Skeletal muscle tissue (tissue), 4 donors: ENCODE data around the gene TRIM15. TPM values are rescaled to one million over a fixed set of nuclear protein-coding genes. Genes with fewer than 3 reads are reported as not detected.
"Not testable (repeated sequence)": the region's sequence is repeated elsewhere in the genome, so short reads cannot be mapped to it uniquely, and the experiment has no call there.

Source experiments
- H3K27ac ChIP-seq: one replicate; pipeline ENCODE4 v1.7.0; 2013; ENCODE audit warnings: mild to moderate bottlenecking, low read depth, low read length, inconsistent platforms
- H3K27me3 ChIP-seq, 3 donors: one replicate each; pipeline ENCODE4 v1.7.0; 2013; ENCODE audit warnings: low read length in 3 of 3; ENCODE audit not compliant: control insufficient read depth in 3 of 3, insufficient read depth in 3 of 3
- H3K36me3 ChIP-seq, 3 donors: one replicate each; pipeline ENCODE4 v1.7.0; 2013; ENCODE audit warnings: low read length in 3 of 3; ENCODE audit not compliant: control insufficient read depth in 3 of 3, insufficient read depth in 3 of 3
- H3K4me1 ChIP-seq, 3 donors: one replicate each; pipeline ENCODE4 v1.7.0; 2013; ENCODE audit warnings: low read length in 3 of 3, mild to moderate bottlenecking in 3 of 3; ENCODE audit not compliant: control insufficient read depth in 3 of 3, insufficient read depth in 3 of 3
- H3K4me3 ChIP-seq, 3 donors: one replicate each; pipeline ENCODE4 v1.7.0; 2013; ENCODE audit warnings: low read length in 3 of 3
- H3K9ac ChIP-seq, 3 donors: one replicate each; pipeline ENCODE4 v1.7.0; 2013; ENCODE audit warnings: low read length in 3 of 3, mild to moderate bottlenecking in 3 of 3, moderate library complexity in 2 of 3, low read depth in 1 of 3
- H3K9me3 ChIP-seq, 3 donors: one replicate each; pipeline ENCODE4 v1.7.0; 2013; ENCODE audit warnings: low read length in 3 of 3; ENCODE audit not compliant: control insufficient read depth in 3 of 3
- total RNA-seq: library from RNA; depleted of rRNA; stranded (reverse); fragments of >200 nt; gene quantifications from one replicate; pipeline ENCODE4 v1.2.3, GENCODE V29; 2014
- donor health status: Osteomylitis.

Gene TRIM15
- total RNA-seq = not detected

GRCh38 chr6:30163090-30163917 is at the start of gene TRIM15:
TRIM15 (plus strand) TSS chr6:30163546; CDS start chr6:30163685, 139 bp downstream.
- Histone ChIP-seq H3K27me3 (peaks cover 15 to 21% (median 16%) of the 10 kb centered on the region in 3 donors), H3K9me3 (no peaks in the 10 kb centered on the region), H3K4me1 (no peaks in the 10 kb centered on the region), H3K4me3 (no peak within 1 kb of the TSS), H3K36me3 (no peaks in the 10 kb centered on the region), H3K9ac (no peak within 1 kb of the TSS), H3K27ac (no peak within 1 kb of the TSS)

GRCh38 chr6:30113841-30114240 is 49.5 kb upstream of the TRIM15 start:
- Histone ChIP-seq H3K4me3 (no peak overlapping the region), H3K9me3 (no peaks in the 10 kb centered on the region), H3K4me1 (no peaks in the 10 kb centered on the region), H3K27ac (no peak overlapping the region), H3K9ac (no peak overlapping the region), H3K27me3 (peaks cover 31 to 33% (median 32%) of the 10 kb centered on the region in 3 donors), H3K36me3 (no peaks in the 10 kb centered on the region)

GRCh38 chr6:30116724-30117123 is 46.6 kb upstream of the TRIM15 start:
- no peak overlapping the region for H3K9ac ChIP-seq
- no peaks in the 10 kb centered on the region for H3K9me3 ChIP-seq
- H3K4me3 ChIP-seq = no peak overlapping the region
- no peaks in the 10 kb centered on the region for H3K36me3 ChIP-seq
- H3K27me3 ChIP-seq = peaks cover 16 to 22% (median 20%) of the 10 kb centered on the region in 3 donors
- H3K27ac ChIP-seq = no peak overlapping the region
- H3K4me1 ChIP-seq = no peaks in the 10 kb centered on the region

DNA sequence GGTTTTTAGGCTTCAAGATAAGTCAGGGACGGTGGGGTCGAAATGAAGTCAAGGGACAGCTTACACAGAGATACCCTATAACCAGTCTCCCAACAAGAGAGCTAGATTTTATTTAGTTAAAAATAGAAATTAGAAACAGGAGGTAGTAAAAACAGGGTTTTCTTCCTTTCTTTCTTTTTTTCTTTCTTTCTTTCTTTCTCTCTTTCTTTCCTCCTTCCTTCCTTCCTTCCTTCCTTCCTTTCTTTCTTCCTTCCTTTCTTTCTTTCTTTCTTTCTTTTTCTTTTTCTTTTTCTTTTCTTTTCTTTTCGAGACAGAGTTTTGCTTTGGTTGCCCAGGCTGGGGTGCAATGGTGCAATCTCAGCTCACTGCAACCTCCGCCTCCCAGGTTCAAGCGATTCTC is 44.7 kb upstream of the TRIM15 start:
- not testable (repeated sequence) for H3K27ac ChIP-seq, H3K9me3 ChIP-seq, H3K4me3 ChIP-seq, H3K9ac ChIP-seq, H3K36me3 ChIP-seq, H3K4me1 ChIP-seq
- peaks cover 0 to 13% (median 6%) of the 10 kb centered on the region in 3 donors for H3K27me3 ChIP-seq

GRCh38 chr6:30121446-30122366 is 41.6 kb upstream of the TRIM15 start:
- Histone ChIP-seq H3K4me1 (no peaks in the 10 kb centered on the region), H3K36me3 (no peaks in the 10 kb centered on the region), H3K4me3 (no peak overlapping the region), H3K27me3 (peaks cover 0 to 8% (median 6%) of the 10 kb centered on the region in 3 donors), H3K9ac (no peak overlapping the region), H3K9me3 (no peaks in the 10 kb centered on the region), H3K27ac (no peak overlapping the region)

- H3K27ac ChIP-seq = no peak overlapping the region
- H3K4me1 ChIP-seq = peaks cover 0 to 5% (median 4%) of the 10 kb centered on the region in 3 donors
- no peak overlapping the region for H3K4me3 ChIP-seq
- H3K27me3 ChIP-seq = peaks cover 0 to 15% (median 14%) of the 10 kb centered on the region in 3 donors
- H3K9me3 ChIP-seq = no peaks in the 10 kb centered on the region
- no peak overlapping the region for H3K9ac ChIP-seq
- no peaks in the 10 kb centered on the region for H3K36me3 ChIP-seq
Observed at GRCh38 chr6:30122515-30122914, 40.8 kb upstream of the TRIM15 start.

GRCh38 chr6:30127238-30128093 is 35.9 kb upstream of the TRIM15 start:
- Histone ChIP-seq H3K4me3 (peak overlapping the region in 2 of 3 donors; percentile 17 to 52), H3K4me1 (peaks cover 4 to 12% (median 6%) of the 10 kb centered on the region in 3 donors), H3K36me3 (no peaks in the 10 kb centered on the region), H3K9me3 (no peaks in the 10 kb centered on the region), H3K27ac (no peak overlapping the region), H3K27me3 (peaks cover 40 to 55% (median 43%) of the 10 kb centered on the region in 3 donors), H3K9ac (no peak overlapping the region)

DNA sequence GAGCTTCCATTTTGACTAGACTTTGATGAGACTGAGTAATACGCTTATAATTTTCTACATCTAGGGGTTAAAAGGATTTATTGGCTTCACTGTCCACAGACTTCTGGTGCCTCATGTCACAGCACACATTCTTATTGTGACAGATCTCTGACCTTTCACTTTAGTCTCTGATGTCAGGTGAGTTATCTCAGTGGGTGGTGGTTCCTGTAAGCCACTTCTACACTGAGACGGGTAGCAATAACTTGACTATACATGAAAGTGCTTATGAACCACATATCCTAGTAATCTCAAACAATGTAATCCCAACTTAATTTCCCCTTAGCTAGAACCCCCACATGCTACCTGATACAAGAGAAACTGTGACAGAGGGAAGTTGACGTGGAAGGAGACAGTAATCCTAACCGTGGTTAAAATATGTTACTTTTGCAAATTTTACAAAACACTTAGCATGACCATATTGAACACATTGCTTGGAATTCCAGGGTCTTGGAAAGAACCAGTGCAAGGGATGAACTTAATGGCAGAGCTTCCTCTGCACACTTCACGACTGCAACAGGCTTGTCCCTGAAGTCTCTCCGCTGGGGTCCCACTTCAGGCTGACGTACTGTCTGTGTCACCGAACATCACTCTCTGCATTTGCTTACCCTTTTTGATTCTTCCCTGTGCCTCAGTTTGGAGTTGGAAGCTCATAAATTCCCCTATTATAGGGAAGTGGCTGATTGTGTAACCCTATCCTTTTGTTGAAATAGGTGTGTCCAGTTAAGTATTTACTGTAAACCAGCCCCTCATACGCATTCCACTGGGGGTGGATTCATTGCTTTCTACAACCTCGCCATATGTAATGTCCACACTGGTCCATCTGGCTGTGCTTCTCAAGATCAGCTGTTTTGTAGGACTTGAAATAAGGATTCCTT is 33.8 kb upstream of the TRIM15 start:
- peaks cover 44 to 50% (median 49%) of the 10 kb centered on the region in 3 donors for H3K27me3 ChIP-seq
- H3K27ac ChIP-seq = no peak overlapping the region
- no peak overlapping the region for H3K4me3 ChIP-seq
- no peak overlapping the region for H3K9ac ChIP-seq
- no peaks in the 10 kb centered on the region for H3K9me3 ChIP-seq
- no peaks in the 10 kb centered on the region for H3K36me3 ChIP-seq
- H3K4me1 ChIP-seq = peaks cover 4 to 12% (median 6%) of the 10 kb centered on the region in 3 donors
